CD14-positive monocyte (primary cell): ENCODE results near the gene VWC2. TPM values are rescaled to one million over a fixed set of nuclear protein-coding genes. Genes with fewer than 3 reads are reported as not detected.
A peak's percentile ranks its signal among the peaks of the same experiment; 100 is the strongest.

Source experiments
- DNase-seq, 3 donors: peaks; one replicate each; pipeline ENCODE4 v3.0.0-alpha.2; 2011 to 2022
- H2AFZ ChIP-seq: 2 replicates; pipeline ENCODE4 v1.6.0; 2012; ENCODE audit warnings: mild to moderate bottlenecking, low read depth, low read length, inconsistent platforms; ENCODE audit not compliant: insufficient read depth, poor library complexity, severe bottlenecking
- H3K27ac ChIP-seq, 2 donors: 1 replicate in 1 of 2; 2 replicates in 1 of 2; pipeline ENCODE4 v1.5.1; 2012 to 2013; ENCODE audit warnings: low read length in 2 of 2, control low read depth in 1 of 2, inconsistent platforms in 1 of 2, low read depth in 1 of 2, mild to moderate bottlenecking in 1 of 2
- H3K27me3 ChIP-seq, 2 donors: one replicate each; pipeline versions ENCODE4 v1.6.0 to v1.6.1; 2011 to 2013; ENCODE audit warnings: low read length in 2 of 2; ENCODE audit not compliant: control insufficient read depth in 2 of 2, insufficient read depth in 2 of 2
- H3K36me3 ChIP-seq, 2 donors: replicated peaks in 1 of 2; 1 replicate in 1 of 2; 2 replicates in 1 of 2; pipeline versions ENCODE4 v1.5.1 to v1.6.1; 2012 to 2013; ENCODE audit warnings: low read length in 2 of 2, control low read depth in 1 of 2, inconsistent platforms in 1 of 2, mild to moderate bottlenecking in 1 of 2; ENCODE audit not compliant: insufficient read depth in 2 of 2, control insufficient read depth in 1 of 2
- H3K4me1 ChIP-seq, 2 donors: 1 replicate in 1 of 2; 2 replicates in 1 of 2; pipeline versions ENCODE4 v1.5.1 to v1.6.1; 2012 to 2013; ENCODE audit warnings: low read length in 2 of 2, control low read depth in 1 of 2, inconsistent platforms in 1 of 2, mild to moderate bottlenecking in 1 of 2, moderate library complexity in 1 of 2; ENCODE audit not compliant: insufficient read depth in 2 of 2, control insufficient read depth in 1 of 2
- H3K4me2 ChIP-seq: replicated peaks from 2 replicates; pipeline ENCODE3; 2012; ENCODE audit warnings: low read length, moderate library complexity, mild to moderate bottlenecking; ENCODE audit not compliant: poor library complexity, severe bottlenecking; ENCODE audit errors: extremely low read depth
- H3K4me3 ChIP-seq, 3 experiments: fragments of 200-600 bp in 1 of 3; sonication (generic) in 1 of 3; replicated peaks in 1 of 3; 1 replicate in 2 of 3; 2 replicates in 1 of 3; pipeline ENCODE4 v1.5.1; 2011 to 2013; ENCODE audit warnings: low read length in 3 of 3, mild to moderate bottlenecking in 3 of 3, control low read depth in 2 of 3, low read depth in 2 of 3, inconsistent platforms in 1 of 3, moderate library complexity in 1 of 3
- H3K79me2 ChIP-seq: 2 replicates; pipeline ENCODE4 v1.6.0; 2012; ENCODE audit warnings: mild to moderate bottlenecking, control low read depth, inconsistent platforms, low read length, moderate library complexity; ENCODE audit not compliant: insufficient read depth
- H3K9ac ChIP-seq: 2 replicates; pipeline ENCODE4 v1.6.0; 2017; ENCODE audit warnings: low read length, mild to moderate bottlenecking; ENCODE audit not compliant: insufficient read depth, poor library complexity, severe bottlenecking
- H3K9me3 ChIP-seq, 2 donors: replicated peaks in 1 of 2; 1 replicate in 1 of 2; 2 replicates in 1 of 2; pipeline versions ENCODE4 v1.5.1 to v1.6.1; 2012 to 2013; ENCODE audit warnings: low read length in 2 of 2, control low read depth in 1 of 2; ENCODE audit not compliant: control insufficient read depth in 1 of 2, insufficient read depth in 1 of 2
- H4K20me1 ChIP-seq: 2 replicates; pipeline ENCODE4 v1.6.0; 2012; ENCODE audit warnings: mild to moderate bottlenecking, low read length, control low read depth, moderate library complexity; ENCODE audit not compliant: insufficient read depth
- H3K27ac Mint-ChIP-seq, 7 donors: one replicate each; pipeline ENCODE4 v1.8.0; 2020; ENCODE audit warnings: mild to moderate bottlenecking in 7 of 7, mixed read lengths in 7 of 7, moderate library complexity in 6 of 7, inconsistent platforms in 2 of 7
- H3K27me3 Mint-ChIP-seq, 3 donors: one replicate each; pipeline ENCODE4 v1.8.0; 2021 to 2022; ENCODE audit warnings: low read depth in 3 of 3, mild to moderate bottlenecking in 3 of 3, mixed read lengths in 3 of 3, moderate library complexity in 3 of 3, inconsistent platforms in 1 of 3
- H3K36me3 Mint-ChIP-seq, 2 donors: one replicate each; pipeline ENCODE4 v1.8.0; 2020; ENCODE audit warnings: mixed read lengths in 2 of 2, inconsistent platforms in 1 of 2, mild to moderate bottlenecking in 1 of 2
- H3K4me1 Mint-ChIP-seq: one replicate; pipeline ENCODE4 v1.8.0; 2020; ENCODE audit warnings: mild to moderate bottlenecking, mixed read lengths
- H3K4me3 Mint-ChIP-seq, 2 donors: one replicate each; pipeline ENCODE4 v1.8.0; 2020; ENCODE audit warnings: mild to moderate bottlenecking in 2 of 2, mixed read lengths in 2 of 2, moderate library complexity in 1 of 2
- H3K9me3 Mint-ChIP-seq, 7 donors: one replicate each; pipeline ENCODE4 v1.8.0; 2020 to 2022; ENCODE audit warnings: mixed read lengths in 7 of 7, mild to moderate bottlenecking in 6 of 7, moderate library complexity in 6 of 7, inconsistent platforms in 2 of 7
- CTCF ChIP-seq: fragments of 200-600 bp; IDR thresholded peaks from one replicate; pipeline ENCODE4 v1.8.0; 2022; ENCODE audit warnings: antibody characterized with exemption, mild to moderate bottlenecking
- WGBS: methylation state at CpG from one replicate; pipeline ENCODE4 v1.1.5; 2013; ENCODE audit warnings: missing lambda C conversion rate; ENCODE audit not compliant: insufficient coverage; 5-methylcytosine and 5-hydroxymethylcytosine counted together
- intact Hi-C, 2 donors: fragments of 100-400 bp; cut with micrococcal nuclease; formaldehyde crosslinking; loops; one replicate each; pipeline versions ENCODE4 v1.15.0 to v1.15.1; 2023
- polyA plus RNA-seq, 3 donors: library from polyadenylated mRNA; depleted of rRNA in 1 of 3; unstranded in 2 of 3; stranded (reverse) in 1 of 3; fragments of 300-500 nt in 2 of 3; fragments of >200 nt in 1 of 3; fragmentation: Illumina TruSeq in 2 of 3; gene quantifications; 1 replicate in 2 of 3; 2 replicates in 1 of 3; pipeline ENCODE4 v1.2.3, GENCODE V29; 2012 to 2021

The VWC2 gene
- polyA plus RNA-seq, 3 donors: not detected

- Histone ChIP-seq H2AFZ (no peak overlapping the region), H3K27me3 (no peaks in the 10 kb centered on the region), H3K27ac (no peak overlapping the region), H3K79me2 (no peaks in the 10 kb centered on the region), H4K20me1 (no peaks in the 10 kb centered on the region), H3K36me3 (no peaks in the 10 kb centered on the region), H3K4me3 (no peak overlapping the region), H3K4me1 (no peaks in the 10 kb centered on the region), H3K9ac (no peak overlapping the region), H3K4me2 (no peak overlapping the region), H3K9me3 (no peaks in the 10 kb centered on the region)
- Mint-ChIP-seq H3K9me3 (peaks cover 0 to 5% (median 0%) of the 10 kb centered on the region in 7 donors), H3K27me3 (peaks cover 2 to 6% (median 3%) of the 10 kb centered on the region in 3 donors), H3K4me1 (no peaks in the 10 kb centered on the region), H3K36me3 (no peaks in the 10 kb centered on the region), H3K27ac (peak overlapping the region in 1 of 7 donors; percentile 25), H3K4me3 (no peak overlapping the region)
- no peak for TF ChIP-seq CTCF
- DNase-seq: no peak
- WGBS: 100% methylated on average over 3 of the region's 4 CpGs
- intact Hi-C loops: no loop called here
These were observed 15.1 kb downstream of the VWC2 start for GRCh38 chr7:49788455-49789059.

- H3K27me3 Mint-ChIP-seq: peaks cover 0 to 6% (median 3%) of the 10 kb centered on the region in 3 donors
- H3K36me3 Mint-ChIP-seq: no peaks in the 10 kb centered on the region
- H4K20me1 ChIP-seq: no peaks in the 10 kb centered on the region
- no peak overlapping the region for H3K27ac Mint-ChIP-seq
- H3K9me3 Mint-ChIP-seq: peaks cover 0 to 5% (median 0%) of the 10 kb centered on the region in 7 donors
- H3K4me2 ChIP-seq: no peak overlapping the region
- no peak overlapping the region for H3K9ac ChIP-seq
- H3K27ac ChIP-seq: no peak overlapping the region
- intact Hi-C loops: no loop called here
- H2AFZ ChIP-seq: no peak overlapping the region
- H3K27me3 ChIP-seq: no peaks in the 10 kb centered on the region
- H3K4me3 Mint-ChIP-seq: no peak overlapping the region
- H3K36me3 ChIP-seq: no peaks in the 10 kb centered on the region
- no peaks in the 10 kb centered on the region for H3K4me1 ChIP-seq
- TF ChIP-seq CTCF: no peak
- no peaks in the 10 kb centered on the region for H3K79me2 ChIP-seq
- no peak for DNase-seq
- 82% methylated on average over 4 of the region's 8 CpGs for WGBS
- H3K4me1 Mint-ChIP-seq: no peaks in the 10 kb centered on the region
- H3K4me3 ChIP-seq: no peak overlapping the region
- no peaks in the 10 kb centered on the region for H3K9me3 ChIP-seq
These were observed 16.3 kb downstream of the VWC2 start for GRCh38 chr7:49789736-49790135.
